H1 (cell line): ENCODE results near the gene CACNA1B. TPM values are rescaled to one million over a fixed set of nuclear protein-coding genes. Genes with fewer than 3 reads are reported as not detected.

ENCODE experiments used
- CTCF ChIA-PET: fragments of 300-600 bp; sonication (Branson Sonifier 250); formaldehyde crosslinking; loops from one replicate; lab custom pipeline; 2021; ENCODE audit not compliant: partially characterized antibody; lab: Charles Lee
- POLR2A ChIA-PET: fragments of 300-600 bp; sonication (Branson Sonifier 250); formaldehyde crosslinking; loops from one replicate; lab custom pipeline; 2021; ENCODE audit warnings: inconsistent platforms; ENCODE audit not compliant: partially characterized antibody; lab: Charles Lee
- DNase-seq, 2 experiments: peaks; one replicate each; pipeline versions ENCODE4 v3.0.0 to v3.0.0-alpha.2; 2010 to 2022; ENCODE audit warnings: low spot score in 2 of 2, low read depth in 1 of 2, mixed read lengths in 1 of 2
- FAIRE-seq: peaks from 2 replicates; lab custom pipeline; 2011; peaks lifted over from hg19 to GRCh38; lab: Jason Lieb, UNC
- H2AFZ ChIP-seq: 2 replicates; pipeline ENCODE4 v1.8.1; 2012; ENCODE audit warnings: low read length, inconsistent platforms
- H2AK5ac ChIP-seq: 2 replicates; pipeline ENCODE4 v1.6.1; 2013; ENCODE audit warnings: low read depth, low read length
- H2BK120ac ChIP-seq: replicated peaks from 2 replicates; pipeline ENCODE3; 2013; ENCODE audit warnings: low read depth, low read length, inconsistent platforms
- H2BK12ac ChIP-seq: 2 replicates; pipeline ENCODE4 v1.6.1; 2013; ENCODE audit warnings: low read depth, low read length
- H2BK15ac ChIP-seq: 2 replicates; pipeline ENCODE4 v1.6.1; 2013; ENCODE audit warnings: low read length
- H2BK20ac ChIP-seq: 2 replicates; pipeline ENCODE4 v1.6.1; 2013; ENCODE audit warnings: low read length
- H2BK5ac ChIP-seq: 2 replicates; pipeline ENCODE4 v1.6.1; 2013; ENCODE audit warnings: low read depth, low read length
- H3K14ac ChIP-seq: 2 replicates; pipeline ENCODE4 v1.6.1; 2013; ENCODE audit warnings: inconsistent platforms; ENCODE audit not compliant: insufficient read length
- H3K18ac ChIP-seq: 2 replicates; pipeline ENCODE4 v1.6.1; 2013; ENCODE audit warnings: low read length; ENCODE audit errors: extremely low read depth
- H3K23ac ChIP-seq: 2 replicates; pipeline ENCODE4 v1.6.1; 2013; ENCODE audit warnings: inconsistent platforms; ENCODE audit not compliant: insufficient read length
- H3K23me2 ChIP-seq: 2 replicates; pipeline ENCODE4 v1.6.1; 2013; ENCODE audit warnings: low read depth, low read length
- H3K27ac ChIP-seq: 2 replicates; pipeline ENCODE4 v1.6.1; 2011; ENCODE audit warnings: low read depth, low read length, inconsistent platforms
- H3K27me3 ChIP-seq, 4 experiments: replicated peaks in 1 of 4; 1 replicate in 1 of 4; 2 replicates in 3 of 4; pipeline versions ENCODE4 v1.6.1 to v1.8.1; 2011 to 2013; ENCODE audit warnings: low read length in 3 of 4, mild to moderate bottlenecking in 3 of 4, inconsistent platforms in 2 of 4, mixed read lengths in 2 of 4, moderate library complexity in 1 of 4; ENCODE audit not compliant: control insufficient read depth in 3 of 4, insufficient read depth in 3 of 4; ENCODE audit errors: extremely low read depth in 1 of 4
- H3K36me3 ChIP-seq, 4 experiments: 2 replicates each; pipeline versions ENCODE4 v1.6.1 to v1.8.1; 2011 to 2013; ENCODE audit warnings: mild to moderate bottlenecking in 4 of 4, low read length in 3 of 4, moderate library complexity in 2 of 4, control low read depth in 1 of 4, inconsistent platforms in 1 of 4; ENCODE audit not compliant: insufficient read depth in 4 of 4, control insufficient read depth in 2 of 4
- H3K4ac ChIP-seq: replicated peaks from 2 replicates; pipeline ENCODE3; 2013; ENCODE audit warnings: low read length, low read depth, mixed read lengths, inconsistent platforms; ENCODE audit not compliant: insufficient read length
- H3K4me1 ChIP-seq, 4 experiments: replicated peaks in 1 of 4; 1 replicate in 1 of 4; 2 replicates in 3 of 4; pipeline versions ENCODE4 v1.6.1 to v1.8.1; 2011 to 2013; ENCODE audit warnings: low read length in 3 of 4, inconsistent platforms in 2 of 4, mixed read lengths in 1 of 4; ENCODE audit not compliant: insufficient read depth in 4 of 4, control insufficient read depth in 3 of 4
- H3K4me2 ChIP-seq, 2 experiments: 2 replicates each; pipeline versions ENCODE4 v1.6.1 to v1.8.1; 2011 to 2013; ENCODE audit warnings: low read depth in 2 of 2, low read length in 2 of 2, control low read depth in 1 of 2, inconsistent platforms in 1 of 2, mild to moderate bottlenecking in 1 of 2; ENCODE audit not compliant: insufficient read depth in 1 of 2
- H3K4me3 ChIP-seq, 4 experiments: fragments of 200-600, 300-600 bp in 1 of 4; sonication (generic), shearing (Covaris generic), sonication (Bioruptor Twin) in 1 of 4; 2 replicates each; pipeline versions ENCODE4 v1.5.1 to v1.8.1; 2011 to 2016; ENCODE audit warnings: low read length in 4 of 4, low read depth in 3 of 4, control low read depth in 2 of 4, inconsistent platforms in 2 of 4, mild to moderate bottlenecking in 2 of 4, mixed read lengths in 1 of 4, moderate library complexity in 1 of 4; ENCODE audit not compliant: insufficient read depth in 2 of 4; ENCODE audit errors: extremely low read depth in 1 of 4
- H3K56ac ChIP-seq: replicated peaks from 2 replicates; pipeline ENCODE3; 2013; ENCODE audit warnings: low read depth, mild to moderate bottlenecking, mixed read lengths, low read length, inconsistent platforms; ENCODE audit not compliant: insufficient read length
- H3K79me1 ChIP-seq: 2 replicates; pipeline ENCODE4 v1.6.1; 2013; ENCODE audit warnings: low read depth, low read length, control low read depth
- H3K79me2 ChIP-seq, 2 experiments: 2 replicates each; pipeline versions ENCODE4 v1.6.1 to v1.8.1; 2012 to 2013; ENCODE audit warnings: low read length in 2 of 2, mild to moderate bottlenecking in 2 of 2, inconsistent platforms in 1 of 2; ENCODE audit not compliant: insufficient read depth in 2 of 2, control insufficient read depth in 1 of 2
- H3K9ac ChIP-seq, 4 experiments: replicated peaks in 1 of 4; 1 replicate in 1 of 4; 2 replicates in 3 of 4; pipeline versions ENCODE4 v1.6.1 to v1.8.1; 2011 to 2013; ENCODE audit warnings: low read depth in 3 of 4, low read length in 3 of 4, control low read depth in 2 of 4, mild to moderate bottlenecking in 2 of 4, moderate library complexity in 2 of 4, inconsistent platforms in 1 of 4; ENCODE audit errors: extremely low read depth in 1 of 4
- H3K9me3 ChIP-seq, 2 experiments: 2 replicates each; pipeline versions ENCODE4 v1.6.1 to v1.8.1; 2012 to 2013; ENCODE audit warnings: mild to moderate bottlenecking in 2 of 2, moderate library complexity in 2 of 2, control low read depth in 1 of 2, inconsistent platforms in 1 of 2, low read depth in 1 of 2, low read length in 1 of 2, mixed read lengths in 1 of 2; ENCODE audit not compliant: insufficient read depth in 2 of 2
- H4K20me1 ChIP-seq, 2 experiments: replicated peaks in 1 of 2; 2 replicates each; pipeline versions ENCODE3 to v1.8.1; 2011 to 2013; ENCODE audit warnings: inconsistent platforms in 2 of 2, low read length in 2 of 2, mild to moderate bottlenecking in 1 of 2; ENCODE audit not compliant: insufficient read depth in 2 of 2, control insufficient read depth in 1 of 2
- H4K5ac ChIP-seq: 2 replicates; pipeline ENCODE4 v1.6.1; 2013; ENCODE audit warnings: low read length, low read depth, mixed read lengths, inconsistent platforms; ENCODE audit not compliant: insufficient read length
- H4K8ac ChIP-seq: 2 replicates; pipeline ENCODE4 v1.8.0; 2013; ENCODE audit warnings: mild to moderate bottlenecking, moderate library complexity, low read length, inconsistent platforms; ENCODE audit not compliant: insufficient read depth; ENCODE audit errors: extremely low read depth
- H4K91ac ChIP-seq: replicated peaks from 2 replicates; pipeline ENCODE3; 2013; ENCODE audit warnings: low read length, mixed read lengths, inconsistent platforms; ENCODE audit not compliant: insufficient read length
- MAFK ChIP-seq: IDR thresholded peaks from 2 replicates; pipeline ENCODE4 v1.6.1; 2012; ENCODE audit warnings: low read depth, mild to moderate bottlenecking, improper control_type of control experiment, low read length
- RXRA ChIP-seq: IDR thresholded peaks from 2 replicates; pipeline ENCODE4 v1.6.1; 2011; ENCODE audit warnings: low read depth, mild to moderate bottlenecking, low read length, moderate library complexity; ENCODE audit not compliant: insufficient read depth
- SUZ12 ChIP-seq: fragments of 200-600 bp; sonication (generic); IDR thresholded peaks from 2 replicates; pipeline ENCODE4 v1.6.1; 2012; ENCODE audit warnings: mild to moderate bottlenecking, inconsistent platforms, low read length, moderate library complexity, mixed read lengths
- YY1 ChIP-seq: IDR thresholded peaks from 2 replicates; pipeline ENCODE4 v1.6.1; 2011; ENCODE audit warnings: low read depth, mild to moderate bottlenecking, low read length
- WGBS, 2 experiments: shearing (Covaris generic) in 1 of 2; methylation state at CpG; one replicate each; pipeline versions ENCODE4 v1.1.6 to v1.1.7; 2013 to 2015; ENCODE audit warnings: low lambda C conversion rate in 2 of 2, mixed read lengths in 2 of 2, inconsistent platforms in 1 of 2, low coverage in 1 of 2, missing lambda C conversion rate in 1 of 2; ENCODE audit not compliant: insufficient replicate concordance in 2 of 2, insufficient coverage in 1 of 2, insufficient read length in 1 of 2; ENCODE audit errors: extremely low coverage in 1 of 2, missing lambda C conversion rate in 1 of 2; 5-methylcytosine and 5-hydroxymethylcytosine counted together
- polyA plus RNA-seq, 7 experiments: library from polyadenylated mRNA; depleted of rRNA in 3 of 7; stranded (reverse) in 5 of 7; unstranded in 2 of 7; fragments of >200 nt in 5 of 7; fragments of 200-250 nt in 2 of 7; gene quantifications; 1 replicate in 5 of 7; 2 replicates in 1 of 7; 4 replicates in 1 of 7; pipeline versions ENCODE4 v1.2.1 to v1.2.3, GENCODE V29; 2011 to 2013; ENCODE audit warnings: missing spikeins in 2 of 7, mixed read lengths in 2 of 7
- total RNA-seq: library from RNA; stranded (reverse); fragmentation: NEBNext Ultra II Directional; extraction: Animal tissue kit (Norgen Biotek cat#: 25700); gene quantifications from 2 replicates; pipeline ENCODE4 v1.2.1, GENCODE V29; 2021

CACNA1B gene
- total and polyA plus RNA-seq, 2 of the 8 experiments (the other 6 are each of a cell fraction or from before 2014, with no cell fraction given): 1.5 to 5.7 TPM

- H3K79me1 ChIP-seq: no peaks in the 10 kb centered on the region
- no peak overlapping the region for H2BK5ac ChIP-seq
- H3K4ac ChIP-seq: no peak overlapping the region
- no peak overlapping the region for H2AK5ac ChIP-seq
- DNase-seq: no peak
- H2BK20ac ChIP-seq: no peak overlapping the region
- no peak overlapping the region for H4K91ac ChIP-seq
- no peak overlapping the region for H4K8ac ChIP-seq
- H2AFZ ChIP-seq: no peak overlapping the region
- H3K18ac ChIP-seq: no peak overlapping the region
- H3K36me3 ChIP-seq: no peaks in the 10 kb centered on the region
- H3K27me3 ChIP-seq: no peaks in the 10 kb centered on the region; a peak in 1 of 7 replicates
- H3K79me2 ChIP-seq: no peaks in the 10 kb centered on the region
- WGBS, 2 experiments: 96% methylated on average over 3 of the region's 3 CpGs; no CpG with 5 or more reads in 1 of the 2 experiments
- H3K4me1 ChIP-seq: no peaks in the 10 kb centered on the region; a peak in 1 of 7 replicates
- no peak overlapping the region for H3K9ac ChIP-seq
- no peak overlapping the region for H2BK120ac ChIP-seq
- H4K5ac ChIP-seq: no peak overlapping the region
- H3K23me2 ChIP-seq: no peaks in the 10 kb centered on the region
- no peak overlapping the region for H3K4me3 ChIP-seq
- ChIA-PET POLR2A (no interaction called here), CTCF (no interaction called here)
- H3K4me2 ChIP-seq: no peak overlapping the region
- H3K56ac ChIP-seq: no peak overlapping the region
- H3K9me3 ChIP-seq: peaks cover 14 to 50% of the 10 kb centered on the region in 2 experiments; a peak in 3 of 4 replicates
- H3K27ac ChIP-seq: no peak overlapping the region
- H3K23ac ChIP-seq: no peak overlapping the region
- FAIRE-seq: no peak
- no peak overlapping the region for H2BK12ac ChIP-seq
- H4K20me1 ChIP-seq: no peaks in the 10 kb centered on the region
- no peak overlapping the region for H3K14ac ChIP-seq
- no peak overlapping the region for H2BK15ac ChIP-seq
- no peak for TF ChIP-seq RXRA
- no peak for TF ChIP-seq SUZ12
- no peak for TF ChIP-seq MAFK
- no peak for TF ChIP-seq YY1
Observed at GRCh38 chr9:137870432-137870831, 7.2 kb upstream of the CACNA1B start.
